Measurements from ENCODE around the gene ANO2.

Gene ANO2

DNA sequence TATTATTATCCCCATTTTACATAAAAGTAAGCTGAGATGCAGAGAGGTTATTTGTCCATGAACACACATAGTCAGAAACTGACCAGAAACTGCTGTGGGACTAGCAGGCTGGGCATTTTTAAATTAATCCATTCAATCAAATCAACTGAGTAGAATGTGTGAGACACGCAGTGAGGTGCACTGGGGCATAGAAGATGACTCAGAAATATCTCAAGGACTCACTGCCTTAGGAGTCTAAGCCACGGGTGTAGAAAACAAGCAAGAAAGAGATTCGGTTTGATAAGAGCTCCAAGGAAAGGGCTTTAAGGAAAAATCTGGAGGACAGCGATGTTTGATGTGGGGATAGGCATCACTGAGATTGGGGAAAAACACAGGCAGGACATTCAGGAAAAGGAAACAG lies 127.8 kb downstream of the ANO2 start:
- no peak for TF ChIP-seq POLR2A (IDR thresholded peaks at IDR 0.05; ENCODE audit: low read length)
- TF ChIP-seq GATA1 (IDR thresholded peaks at IDR 0.05; ENCODE audit: low read depth, low read length), result no peak
- DNase-seq, result no peak

DNA sequence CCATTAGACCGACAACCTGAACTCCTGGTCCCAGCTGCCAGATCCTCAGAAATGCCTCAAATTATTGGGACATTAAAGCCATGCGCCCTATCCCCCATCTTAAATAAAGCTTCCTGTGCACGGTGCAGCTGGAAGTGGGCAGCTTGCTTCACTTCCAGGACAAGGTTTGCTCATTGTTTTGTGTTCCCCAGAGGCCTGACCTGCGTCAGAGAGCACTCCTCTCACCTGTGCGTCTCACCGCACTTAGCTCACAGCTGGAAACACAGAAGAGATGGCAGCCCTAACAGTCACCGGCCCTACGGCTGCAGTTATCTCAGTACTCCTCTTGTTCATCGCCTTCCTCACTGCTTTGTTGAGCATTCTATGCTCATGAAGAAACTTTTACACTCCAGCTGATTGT lies 135.5 kb downstream of the ANO2 start:
- no peak for DNase-seq
- TF ChIP-seq GATA1 (IDR thresholded peaks at IDR 0.05; ENCODE audit: low read depth, low read length) (no peak), POLR2A (IDR thresholded peaks at IDR 0.05; ENCODE audit: low read length) (no peak)

DNA sequence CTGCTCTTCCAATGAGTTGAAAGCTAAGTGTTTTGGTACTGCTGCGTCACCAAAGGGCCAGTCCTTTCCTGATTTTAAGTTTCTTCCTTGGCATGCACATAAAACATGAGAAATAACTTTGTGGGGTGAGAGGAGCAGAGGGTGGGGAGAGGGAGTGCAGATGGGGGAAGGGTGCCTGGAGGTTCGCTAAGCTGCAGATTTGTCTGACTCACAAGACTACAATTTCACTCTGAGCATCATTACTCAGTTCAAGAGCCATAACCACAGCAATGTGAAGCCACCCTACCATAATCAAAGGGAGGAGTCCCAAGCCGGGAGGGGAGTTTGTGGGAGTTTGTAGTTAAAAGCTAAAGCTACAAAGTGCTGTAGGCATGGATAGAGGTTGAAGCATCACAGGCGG lies 136.1 kb downstream of the ANO2 start:
- no peak for DNase-seq
- TF ChIP-seq POLR2A (IDR thresholded peaks at IDR 0.05; ENCODE audit: low read length) (no peak), GATA1 (IDR thresholded peaks at IDR 0.05; ENCODE audit: low read depth, low read length) (no peak)

DNA sequence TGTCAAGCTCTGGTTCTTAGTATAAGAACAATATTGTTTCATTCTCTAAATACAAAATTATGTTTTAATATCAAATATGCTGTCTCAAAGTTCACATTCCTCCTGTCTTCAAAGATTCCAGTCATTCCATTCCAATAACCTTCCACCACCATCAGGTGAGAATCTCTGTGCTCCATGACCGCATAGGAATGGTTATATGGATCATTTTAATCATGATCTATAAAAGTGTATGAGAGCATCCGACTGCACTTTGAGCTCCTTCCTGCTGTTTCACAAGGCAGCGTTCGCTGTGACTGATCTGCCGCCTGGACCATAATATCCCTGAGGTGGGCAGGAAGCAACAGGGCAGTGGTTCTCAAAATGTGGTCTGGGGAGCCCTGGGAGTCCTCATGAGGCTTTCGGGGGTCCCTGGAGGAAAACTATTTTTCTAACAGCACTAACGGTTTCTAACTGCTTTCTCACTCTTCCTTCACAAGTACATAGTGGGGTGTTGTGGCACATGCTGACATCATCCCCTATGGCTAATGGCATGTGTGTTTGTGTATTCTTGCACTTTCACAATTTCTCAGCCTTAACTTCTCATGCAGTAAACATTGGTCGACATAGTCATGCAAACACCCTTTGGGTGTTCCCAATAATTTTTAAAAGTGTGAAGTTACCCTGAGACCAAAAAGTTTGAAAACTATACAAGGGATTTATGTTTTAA lies 137.4 kb downstream of the ANO2 start:
- no peak for DNase-seq
- TF ChIP-seq GATA1 (IDR thresholded peaks at IDR 0.05; ENCODE audit: low read depth, low read length), result no peak
- TF ChIP-seq POLR2A (IDR thresholded peaks at IDR 0.05; ENCODE audit: low read length), result no peak

DNA sequence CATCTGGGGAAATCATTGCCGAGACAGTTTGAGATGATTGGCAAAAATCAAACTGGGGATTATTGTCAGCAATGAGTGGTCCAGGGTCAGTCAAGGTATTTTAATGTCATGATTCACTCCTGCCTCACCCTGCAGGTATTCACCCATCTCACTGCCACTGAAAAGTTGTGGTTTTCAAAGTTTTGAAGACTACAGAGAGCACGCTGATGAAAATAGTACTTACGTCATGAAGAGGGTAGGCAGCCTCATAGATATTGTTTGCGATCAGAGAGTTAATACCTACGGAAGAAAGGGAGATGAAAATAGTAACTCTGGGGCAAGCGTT lies 138.0 kb downstream of the ANO2 start:
- no peak for TF ChIP-seq POLR2A (IDR thresholded peaks at IDR 0.05; ENCODE audit: low read length)
- TF ChIP-seq GATA1 (IDR thresholded peaks at IDR 0.05; ENCODE audit: low read depth, low read length), result no peak
- no peak for DNase-seq

DNA sequence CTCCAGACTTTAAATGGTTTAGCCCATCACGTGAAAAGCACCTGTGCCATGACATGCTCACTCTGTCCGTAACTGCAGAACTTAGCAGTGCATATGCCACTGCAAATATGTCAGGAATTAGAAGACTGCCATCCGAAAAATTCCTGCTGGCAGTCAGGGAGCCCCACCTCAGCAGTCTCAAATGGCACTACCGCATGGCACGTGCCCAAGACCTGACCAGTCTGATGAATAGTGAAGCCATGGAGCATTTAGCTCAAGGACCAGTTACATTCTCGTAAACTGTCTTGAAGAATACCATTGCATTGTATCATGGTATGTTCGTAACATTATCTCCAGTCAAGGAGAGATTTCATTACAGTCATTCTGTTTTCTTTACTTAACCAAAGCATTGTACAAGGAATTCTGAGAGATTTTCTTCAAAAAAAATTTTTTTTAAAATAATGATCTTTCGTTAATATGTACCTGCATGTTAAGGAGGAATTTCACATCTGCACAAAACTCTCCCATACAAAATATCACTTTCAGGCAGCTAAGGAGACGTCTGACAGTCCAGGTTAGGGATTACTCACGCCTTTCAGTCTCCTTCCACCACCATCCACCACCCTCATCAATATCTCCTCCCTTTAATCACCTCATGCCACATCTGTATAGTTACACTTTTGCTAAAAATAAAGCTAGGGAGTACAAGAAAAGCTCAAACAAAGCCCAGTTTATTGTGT lies 138.5 kb downstream of the ANO2 start:
- no peak for TF ChIP-seq POLR2A (IDR thresholded peaks at IDR 0.05; ENCODE audit: low read length)
- no peak for TF ChIP-seq GATA1 (IDR thresholded peaks at IDR 0.05; ENCODE audit: low read depth, low read length)
- DNase-seq, result no peak

DNA sequence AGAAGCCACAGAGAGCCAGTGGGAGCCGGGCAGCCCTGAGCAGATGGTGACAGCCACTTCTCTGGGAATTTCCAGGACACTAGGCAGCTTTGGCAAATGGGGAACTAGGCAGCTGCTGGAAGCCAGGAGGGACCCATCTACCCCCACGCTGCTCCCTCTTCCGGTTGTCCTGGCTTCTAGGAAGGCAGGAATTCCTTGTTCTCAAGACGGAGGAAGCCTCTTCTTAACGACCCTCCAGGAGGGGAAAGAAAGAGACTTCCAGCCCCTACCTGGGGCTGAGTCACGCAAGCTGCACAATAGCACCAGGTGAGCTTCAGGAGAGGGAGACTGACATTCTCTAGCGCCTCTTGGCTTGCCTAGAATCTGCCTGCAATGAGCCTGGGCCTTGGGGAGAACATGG lies 141.5 kb downstream of the ANO2 start:
- no peak for TF ChIP-seq POLR2A (IDR thresholded peaks at IDR 0.05; ENCODE audit: low read length)
- TF ChIP-seq GATA1 (IDR thresholded peaks at IDR 0.05; ENCODE audit: low read depth, low read length), result no peak
- DNase-seq, result no peak

DNA sequence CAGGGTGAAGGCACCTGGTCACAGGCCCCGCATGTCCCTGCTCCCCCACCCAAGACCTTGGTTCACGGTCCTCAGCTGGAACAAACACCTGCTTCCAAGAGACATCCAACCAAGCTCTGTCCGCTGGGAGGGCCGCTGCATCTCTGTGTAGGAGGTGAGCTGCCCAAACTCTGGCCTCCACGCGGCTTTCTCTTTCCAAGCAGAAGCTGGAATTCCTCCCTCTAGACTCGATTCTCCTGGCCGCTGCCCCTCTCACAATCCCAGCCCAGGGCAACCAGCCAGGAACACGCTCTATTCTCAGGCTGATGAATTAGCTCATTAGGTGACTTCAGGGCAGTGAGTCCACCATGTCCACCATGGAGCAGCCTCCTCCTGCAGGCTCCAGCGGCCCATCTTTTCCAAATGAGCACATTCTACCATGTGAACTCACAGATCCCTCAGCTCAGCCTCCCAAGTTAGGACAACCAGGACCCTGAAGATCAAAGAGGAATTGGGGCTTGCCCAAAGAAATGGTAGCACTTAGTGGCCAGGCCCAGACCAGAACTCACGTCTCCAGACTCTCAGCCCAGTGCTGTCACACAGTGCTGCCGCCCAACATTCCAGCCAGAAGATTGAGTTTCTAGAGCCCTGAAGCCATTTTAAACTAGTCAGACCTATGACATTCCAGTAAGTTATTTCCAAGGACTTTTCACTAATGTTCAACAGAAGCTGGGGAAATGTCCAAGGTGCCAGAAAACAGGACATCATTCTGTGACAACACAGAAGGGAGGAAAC lies 146.6 kb downstream of the ANO2 start:
- TF ChIP-seq GATA1 (IDR thresholded peaks at IDR 0.05; ENCODE audit: low read depth, low read length) (no peak), POLR2A (IDR thresholded peaks at IDR 0.05; ENCODE audit: low read length) (no peak)
- DNase-seq, result no peak

DNA sequence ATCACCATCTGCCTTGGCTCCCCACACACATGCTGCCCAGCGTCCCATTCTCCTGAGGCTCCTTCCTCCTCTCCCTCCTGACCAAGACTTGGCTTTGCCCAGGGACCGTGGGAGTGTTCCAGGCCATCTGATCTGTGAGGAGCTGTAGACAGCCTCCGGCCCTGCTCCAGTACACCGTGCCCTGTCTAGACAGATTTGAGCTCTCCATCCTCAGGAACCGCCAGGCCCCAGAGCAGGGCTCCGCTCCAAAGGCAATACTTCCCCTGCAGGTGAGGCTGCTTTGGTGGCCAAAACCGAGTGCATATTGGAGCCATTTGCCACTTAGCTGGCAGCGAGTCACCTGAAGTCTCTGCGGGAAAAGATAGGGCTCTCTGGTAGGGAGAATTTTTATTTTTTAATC lies 147.4 kb downstream of the ANO2 start:
- DNase-seq, result no peak
- TF ChIP-seq GATA1 (IDR thresholded peaks at IDR 0.05; ENCODE audit: low read depth, low read length) (no peak), POLR2A (IDR thresholded peaks at IDR 0.05; ENCODE audit: low read length) (no peak)

DNA sequence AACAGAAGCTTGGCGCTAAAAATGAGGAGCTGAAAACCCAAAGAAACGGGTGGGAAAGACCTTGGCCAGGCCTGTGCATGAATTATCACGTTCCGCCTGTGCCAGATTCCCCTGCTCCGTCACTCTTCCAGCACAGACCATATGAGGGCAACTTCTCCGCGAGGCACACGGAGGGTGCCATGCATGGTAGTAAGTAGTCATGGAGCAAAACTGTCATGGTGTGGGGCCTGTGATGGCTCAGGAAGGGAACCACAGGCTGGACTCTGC lies 148.2 kb downstream of the ANO2 start:
- DNase-seq, result no peak
- TF ChIP-seq GATA1 (IDR thresholded peaks at IDR 0.05; ENCODE audit: low read depth, low read length), result no peak
- TF ChIP-seq POLR2A (IDR thresholded peaks at IDR 0.05; ENCODE audit: low read length), result no peak

DNA sequence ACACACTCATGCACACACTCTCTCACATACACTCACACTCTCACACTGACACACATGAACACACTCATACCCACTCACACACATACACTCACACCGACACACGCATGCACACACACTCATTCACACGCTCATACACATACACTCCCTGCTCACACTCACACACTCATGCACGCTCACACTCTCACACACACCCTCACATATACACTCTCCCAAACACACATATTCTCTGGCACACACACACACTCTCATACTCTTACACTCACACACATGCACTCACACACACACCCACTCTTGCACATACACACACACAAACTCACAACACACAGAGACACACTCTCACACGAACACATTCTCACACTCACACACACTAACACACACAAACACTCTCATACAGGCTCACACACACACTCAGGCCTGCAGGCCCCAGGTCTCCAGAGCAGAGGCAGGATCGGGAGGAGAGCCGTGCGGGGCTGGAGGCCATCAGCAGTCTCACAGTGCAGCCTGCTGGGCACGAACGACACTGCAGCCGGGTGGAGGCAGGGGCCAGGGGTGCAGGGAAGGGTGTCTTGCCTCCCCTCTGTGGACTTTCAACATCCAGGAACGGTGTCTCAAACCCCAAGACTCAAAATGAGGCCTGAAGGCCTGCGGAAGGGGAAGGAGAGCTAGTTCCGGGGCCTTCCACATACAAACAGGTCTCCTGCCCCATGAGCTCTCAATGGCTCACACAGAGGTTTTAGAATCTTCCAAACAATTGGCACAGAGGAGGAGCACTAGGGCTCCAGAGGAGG lies 148.7 kb downstream of the ANO2 start:
- DNase-seq, result peak; percentile 8 to 18

DNA sequence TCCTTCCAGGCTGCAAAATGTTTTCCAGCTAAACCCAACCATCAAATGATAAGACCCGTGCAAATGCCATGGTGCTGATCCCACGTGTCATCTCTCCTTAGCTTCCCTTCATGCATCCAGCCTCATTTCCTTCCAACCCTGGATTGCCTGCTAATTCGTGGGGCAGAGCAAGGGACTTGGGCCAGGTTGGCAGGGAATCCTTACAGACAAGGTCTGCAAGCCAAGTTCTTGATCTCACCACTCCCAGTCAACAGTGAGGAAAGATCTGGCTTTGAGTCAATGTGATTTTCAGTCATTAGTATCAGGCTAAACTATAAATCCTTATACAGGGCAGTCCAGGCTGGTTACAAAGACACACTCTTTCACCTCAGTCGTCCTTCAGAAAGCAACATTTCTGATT lies 150.9 kb downstream of the ANO2 start:
- TF ChIP-seq POLR2A (IDR thresholded peaks at IDR 0.05; ENCODE audit: low read length) (no peak), GATA1 (IDR thresholded peaks at IDR 0.05; ENCODE audit: low read depth, low read length) (no peak)
- DNase-seq, result no peak

More for the DNA sequence above, 148.7 kb downstream of the ANO2 start:
- TF ChIP-seq POLR2A (IDR thresholded peaks at IDR 0.05; ENCODE audit: low read length) (no peak), GATA1 (IDR thresholded peaks at IDR 0.05; ENCODE audit: low read depth, low read length) (no peak)

DNA sequence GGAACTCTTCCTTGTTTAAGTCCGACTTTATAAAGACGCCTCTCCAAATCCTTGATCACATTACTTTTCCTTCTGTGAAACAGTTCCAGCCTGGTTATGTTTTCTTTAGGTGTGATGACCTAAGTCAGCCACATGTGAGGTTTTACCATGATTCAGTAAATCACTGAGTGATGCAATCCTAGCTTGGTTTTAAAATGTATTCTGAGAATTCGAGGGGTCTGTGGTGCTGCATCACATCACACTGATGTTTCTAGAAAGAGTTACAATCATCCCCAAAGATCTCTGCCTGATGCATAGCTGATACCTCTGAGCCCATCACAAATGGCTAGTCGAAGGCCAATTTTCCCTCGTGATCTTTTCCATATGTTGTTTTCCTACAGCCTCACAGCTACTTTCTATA lies 152.7 kb downstream of the ANO2 start:
- TF ChIP-seq GATA1 (IDR thresholded peaks at IDR 0.05; ENCODE audit: low read depth, low read length), result no peak
- TF ChIP-seq POLR2A (IDR thresholded peaks at IDR 0.05; ENCODE audit: low read length), result no peak

DNA sequence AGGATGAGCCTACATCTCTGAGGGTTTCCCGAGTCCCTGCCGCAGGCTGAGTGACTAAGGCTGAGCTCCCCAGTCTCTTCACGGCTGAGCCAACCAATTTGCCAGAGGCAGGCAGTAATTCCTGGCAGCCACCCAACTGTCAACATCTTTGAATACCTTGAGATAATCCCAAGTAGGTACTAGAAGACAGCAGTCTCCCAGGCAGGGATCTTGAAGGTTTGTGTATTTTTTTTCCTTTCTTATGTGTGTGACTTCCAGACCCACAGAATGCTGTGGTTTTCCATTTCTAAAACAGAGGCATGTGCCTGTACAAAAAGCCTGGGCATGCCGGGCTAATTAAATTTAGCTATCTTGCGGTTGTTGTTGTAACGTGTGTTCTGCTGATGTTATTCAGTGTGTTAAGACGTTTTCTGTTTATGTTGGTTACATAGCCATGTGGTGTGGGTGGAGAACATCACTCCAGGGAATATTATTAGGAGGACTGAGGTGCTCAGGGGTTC lies 155.5 kb downstream of the ANO2 start:
- TF ChIP-seq GATA1 (IDR thresholded peaks at IDR 0.05; ENCODE audit: low read depth, low read length) (no peak), POLR2A (IDR thresholded peaks at IDR 0.05; ENCODE audit: low read length) (no peak)
- DNase-seq, result no peak

More for the DNA sequence above, 152.7 kb downstream of the ANO2 start:
- no peak for DNase-seq
